Measurements from ENCODE around the gene IRAK3.
"Not testable (repeated sequence)": the region's sequence is repeated elsewhere in the genome, so short reads cannot be mapped to it uniquely, and the experiment has no call there.

GRCh38 chr12:66184822-66185221, 4.2 kb upstream of the IRAK3 start:
- TF ChIP-seq, protein P1, sequence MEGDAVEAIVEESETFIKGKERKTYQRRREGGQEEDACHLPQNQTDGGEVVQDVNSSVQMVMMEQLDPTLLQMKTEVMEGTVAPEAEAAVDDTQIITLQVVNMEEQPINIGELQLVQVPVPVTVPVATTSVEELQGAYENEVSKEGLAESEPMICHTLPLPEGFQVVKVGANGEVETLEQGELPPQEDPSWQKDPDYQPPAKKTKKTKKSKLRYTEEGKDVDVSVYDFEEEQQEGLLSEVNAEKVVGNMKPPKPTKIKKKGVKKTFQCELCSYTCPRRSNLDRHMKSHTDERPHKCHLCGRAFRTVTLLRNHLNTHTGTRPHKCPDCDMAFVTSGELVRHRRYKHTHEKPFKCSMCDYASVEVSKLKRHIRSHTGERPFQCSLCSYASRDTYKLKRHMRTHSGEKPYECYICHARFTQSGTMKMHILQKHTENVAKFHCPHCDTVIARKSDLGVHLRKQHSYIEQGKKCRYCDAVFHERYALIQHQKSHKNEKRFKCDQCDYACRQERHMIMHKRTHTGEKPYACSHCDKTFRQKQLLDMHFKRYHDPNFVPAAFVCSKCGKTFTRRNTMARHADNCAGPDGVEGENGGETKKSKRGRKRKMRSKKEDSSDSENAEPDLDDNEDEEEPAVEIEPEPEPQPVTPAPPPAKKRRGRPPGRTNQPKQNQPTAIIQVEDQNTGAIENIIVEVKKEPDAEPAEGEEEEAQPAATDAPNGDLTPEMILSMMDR (IDR thresholded peaks at IDR 0.05; ENCODE audit: insufficient read depth, low read length, poor library complexity, severe bottlenecking) = not testable (repeated sequence)
- TF ChIP-seq EZH2phosphoT487 (conservative IDR thresholded peaks at IDR 0.05; ENCODE audit: low read length) = not testable (repeated sequence)

Data from SU-DHL-6 (cell line).